ENCODE measurements around the gene TEC.
"Not testable (repeated sequence)": the region's sequence is repeated elsewhere in the genome, so short reads cannot be mapped to it uniquely, and the experiment has no call there.

The TEC gene

DNA sequence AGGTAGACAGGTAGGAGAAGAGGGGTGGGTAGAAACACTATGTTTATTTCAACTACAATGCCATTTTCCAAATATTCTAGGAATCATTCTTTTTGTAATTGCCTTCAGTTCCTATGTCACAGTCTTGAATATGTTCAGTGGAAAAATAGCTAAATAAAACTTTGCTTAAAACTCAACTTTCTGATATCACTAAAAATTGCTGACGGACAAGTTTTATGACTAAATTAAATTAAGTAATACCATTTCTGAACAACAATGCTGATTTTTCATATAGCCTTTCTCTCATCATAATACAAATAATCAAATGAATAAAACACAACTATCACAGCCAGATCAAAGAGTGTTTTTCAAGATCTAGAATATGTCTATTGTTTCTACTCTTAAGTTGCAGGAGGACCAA lies 53.1 kb downstream of the TEC start:
- in situ Hi-C loops (cut with HindIII; ENCODE audit: low pct_ligation_motif_present, low pct_unique_long_range_greater_than_20kb, low sequenced_read_pairs), result no loop called here

GRCh38 chr4:48215977-48216376 lies 53.7 kb downstream of the TEC start:
- in situ Hi-C loops (cut with HindIII; ENCODE audit: low pct_ligation_motif_present, low pct_unique_long_range_greater_than_20kb, low sequenced_read_pairs), result no loop called here
- DNase-seq, result no peak

More for the DNA sequence above, 53.1 kb downstream of the TEC start:
- no peak for DNase-seq

GRCh38 chr4:48212165-48212564 lies 57.5 kb downstream of the TEC start:
- in situ Hi-C loops (cut with HindIII; ENCODE audit: low pct_ligation_motif_present, low pct_unique_long_range_greater_than_20kb, low sequenced_read_pairs), result no loop called here
- no peak for DNase-seq

DNA sequence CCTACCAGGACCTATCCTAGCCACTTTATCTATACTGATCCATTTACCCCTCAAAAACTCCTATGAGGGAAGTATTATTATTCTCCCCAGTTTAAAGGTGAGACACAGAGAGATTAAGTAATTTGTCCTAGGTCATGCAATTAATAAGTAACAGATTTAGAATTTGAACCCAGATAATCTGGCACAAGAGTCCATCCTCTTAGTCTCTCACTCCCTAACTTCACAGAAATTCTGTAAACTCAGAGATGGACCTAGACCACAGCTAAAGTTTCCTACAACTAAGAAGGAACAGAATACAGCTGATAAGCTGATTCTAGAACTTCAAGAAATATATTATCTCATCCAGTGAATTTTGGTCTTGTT lies 58.7 kb downstream of the TEC start:
- no peak for DNase-seq
- in situ Hi-C loops (cut with HindIII; ENCODE audit: low pct_ligation_motif_present, low pct_unique_long_range_greater_than_20kb, low sequenced_read_pairs), result no loop called here

DNA sequence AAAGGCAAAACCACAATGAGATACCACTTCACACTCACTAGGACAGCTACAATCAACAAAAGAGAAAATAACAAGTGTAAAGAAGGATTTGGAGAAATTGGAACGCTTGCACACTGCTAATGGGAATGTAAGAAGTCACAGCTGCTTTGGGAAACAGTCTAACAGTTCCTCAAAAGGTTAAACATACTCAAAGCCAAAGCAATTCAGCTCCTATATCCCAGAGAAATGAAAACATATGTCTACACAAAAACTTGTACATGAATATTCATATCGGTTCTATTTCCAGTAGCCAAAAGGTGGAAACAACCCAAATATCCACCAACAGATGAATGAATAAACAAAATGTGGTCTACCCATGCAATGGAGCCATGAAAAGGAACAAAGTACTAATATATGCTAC lies 64.0 kb downstream of the TEC start:
- in situ Hi-C loops (cut with HindIII; ENCODE audit: low pct_ligation_motif_present, low pct_unique_long_range_greater_than_20kb, low sequenced_read_pairs), result no loop called here
- DNase-seq, result no peak

- no peak for DNase-seq
- in situ Hi-C loops (cut with HindIII; ENCODE audit: low pct_ligation_motif_present, low pct_unique_long_range_greater_than_20kb, low sequenced_read_pairs), result no loop called here
These were observed 64.5 kb downstream of the TEC start for GRCh38 chr4:48205107-48205506.

DNA sequence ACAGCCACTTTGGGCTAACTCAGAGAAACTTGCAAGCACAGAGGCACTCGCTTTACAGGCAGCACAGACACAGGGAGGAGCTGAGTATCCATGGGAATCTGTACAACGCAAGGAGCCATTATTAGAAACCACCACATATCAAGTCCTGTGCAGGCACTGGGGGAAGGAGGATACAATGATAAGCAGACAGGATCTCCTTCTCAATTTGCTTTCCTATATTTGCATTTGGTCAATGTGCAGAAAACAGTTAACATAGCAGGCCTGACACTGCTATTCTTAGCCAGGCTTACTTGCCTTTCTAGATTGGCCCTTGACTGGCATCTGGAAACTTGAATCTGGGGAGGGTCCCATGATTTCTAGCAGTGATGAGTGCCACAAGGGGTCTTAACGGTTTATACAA lies 65.8 kb downstream of the TEC start:
- in situ Hi-C loops (cut with HindIII; ENCODE audit: low pct_ligation_motif_present, low pct_unique_long_range_greater_than_20kb, low sequenced_read_pairs), result no loop called here
- DNase-seq, result no peak

DNA sequence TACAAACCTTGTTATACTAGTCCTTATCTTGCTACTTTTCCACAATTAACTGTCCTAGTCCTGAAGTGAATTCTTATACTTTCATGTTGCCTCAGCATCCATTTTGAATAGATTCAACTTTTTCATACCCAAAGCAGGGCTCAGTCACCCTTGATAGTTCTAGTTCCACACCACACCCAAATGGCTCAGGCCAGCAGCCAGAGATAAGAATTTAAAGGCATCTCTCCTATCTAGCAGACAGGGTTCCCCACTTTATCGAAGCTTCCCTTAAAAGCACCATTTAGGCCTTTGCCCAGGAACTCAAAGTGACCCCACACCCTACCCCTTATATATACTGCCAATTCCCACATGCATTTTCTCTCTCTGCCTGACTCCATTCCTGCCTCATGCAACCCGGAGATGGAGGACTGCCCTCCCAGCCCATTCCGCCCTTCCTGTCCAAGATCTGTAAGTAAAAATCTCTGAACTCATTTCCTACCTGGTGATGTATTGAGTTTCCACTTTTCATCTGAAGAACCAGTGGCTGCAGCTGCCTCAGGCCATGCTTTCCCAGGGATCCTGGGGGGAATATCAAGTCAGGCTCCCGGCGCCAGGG lies 71.9 kb downstream of the TEC start:
- no peak for DNase-seq
- in situ Hi-C loops (cut with HindIII; ENCODE audit: low pct_ligation_motif_present, low pct_unique_long_range_greater_than_20kb, low sequenced_read_pairs), result no loop called here

DNA sequence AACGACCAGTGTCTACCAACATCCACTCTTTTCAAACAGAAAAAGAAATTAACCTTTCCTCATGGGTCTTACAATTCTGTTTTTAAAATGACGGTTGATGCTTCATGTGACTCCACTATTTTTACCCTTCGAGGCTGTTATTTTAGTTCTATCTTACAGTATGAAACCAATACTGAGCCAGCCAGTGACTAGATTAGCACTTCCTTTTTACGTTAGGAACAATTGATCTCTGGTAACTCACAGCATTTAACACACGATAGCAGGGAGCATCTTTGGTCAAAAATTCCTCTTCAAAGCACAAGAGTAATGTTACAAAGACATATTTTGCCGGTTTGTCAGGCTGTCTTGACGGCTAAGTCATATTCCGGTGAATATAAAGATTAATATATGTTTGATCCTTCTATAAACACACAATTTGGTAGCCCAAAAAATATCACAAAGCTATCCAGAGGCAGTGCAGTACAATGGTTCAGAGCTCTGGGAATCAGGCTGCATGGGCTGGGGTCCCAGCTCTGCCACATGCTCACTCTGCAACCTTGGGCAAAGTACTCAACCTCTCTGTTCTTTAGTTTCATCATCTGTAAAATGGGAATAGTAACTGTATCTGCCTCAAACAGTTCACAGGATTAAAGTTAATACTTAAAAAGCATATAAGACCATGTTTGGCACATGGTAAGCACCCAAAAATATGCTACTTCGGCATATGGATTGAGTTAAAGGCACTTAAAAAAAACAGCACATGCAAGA lies 72.7 kb downstream of the TEC start:
- in situ Hi-C loops (cut with HindIII; ENCODE audit: low pct_ligation_motif_present, low pct_unique_long_range_greater_than_20kb, low sequenced_read_pairs), result no loop called here
- DNase-seq, result no peak

DNA sequence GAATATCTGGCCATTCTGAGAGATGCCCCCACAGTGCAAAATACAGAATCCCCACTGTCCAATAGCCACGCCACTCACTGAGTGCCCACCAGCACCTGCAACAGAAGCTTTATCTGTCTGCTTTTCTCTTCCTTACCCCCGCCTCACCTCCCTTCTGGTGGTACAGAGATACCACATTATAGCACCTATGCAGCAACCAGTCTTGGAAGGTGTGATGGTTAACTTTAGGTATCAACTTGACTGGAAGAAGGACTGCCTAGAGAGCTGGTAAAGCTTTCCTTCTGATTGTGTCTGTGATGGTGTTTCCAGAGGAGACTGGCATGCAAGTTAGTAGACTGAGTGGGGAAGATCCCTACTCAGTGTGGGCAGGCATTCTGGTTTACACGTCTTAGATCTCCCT lies 73.8 kb downstream of the TEC start:
- no peak for DNase-seq
- in situ Hi-C loops (cut with HindIII; ENCODE audit: low pct_ligation_motif_present, low pct_unique_long_range_greater_than_20kb, low sequenced_read_pairs), result no loop called here

GRCh38 chr4:48195374-48195773 lies 74.3 kb downstream of the TEC start:
- in situ Hi-C loops (cut with HindIII; ENCODE audit: low pct_ligation_motif_present, low pct_unique_long_range_greater_than_20kb, low sequenced_read_pairs), result no loop called here
- no peak for DNase-seq

- in situ Hi-C loops (cut with HindIII; ENCODE audit: low pct_ligation_motif_present, low pct_unique_long_range_greater_than_20kb, low sequenced_read_pairs), result no loop called here
- DNase-seq, result no peak
These were observed 74.7 kb downstream of the TEC start for GRCh38 chr4:48194971-48195370.

DNA sequence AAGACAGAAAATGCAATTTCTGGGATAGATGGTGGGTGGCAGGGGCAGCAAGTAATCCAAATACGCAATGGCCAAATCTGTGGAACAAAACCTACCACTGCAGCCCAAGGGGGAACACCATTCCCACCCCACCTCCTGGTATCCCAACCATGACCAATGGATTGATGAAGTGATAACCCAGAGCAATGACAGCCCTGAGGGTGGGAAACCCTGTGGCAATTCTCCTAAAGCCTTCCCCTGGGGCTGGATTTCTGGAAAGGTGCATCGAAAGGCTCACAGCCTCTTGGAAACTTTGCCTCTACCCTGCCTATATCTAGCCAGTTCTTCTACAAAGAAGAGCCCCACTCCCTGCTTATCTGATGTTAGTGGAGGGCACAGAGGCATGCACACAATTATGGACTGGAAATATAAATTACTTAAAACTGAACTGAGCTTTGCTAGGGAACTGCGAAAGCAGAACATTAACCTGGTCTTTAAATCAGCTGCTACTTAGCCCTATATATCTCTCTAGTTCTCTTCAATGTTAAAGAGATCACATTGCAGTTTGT lies 75.6 kb downstream of the TEC start:
- no peak for DNase-seq
- in situ Hi-C loops (cut with HindIII; ENCODE audit: low pct_ligation_motif_present, low pct_unique_long_range_greater_than_20kb, low sequenced_read_pairs), result no loop called here

- no peak for DNase-seq
- in situ Hi-C loops (cut with HindIII; ENCODE audit: low pct_ligation_motif_present, low pct_unique_long_range_greater_than_20kb, low sequenced_read_pairs), result no loop called here
These were observed 76.4 kb downstream of the TEC start for GRCh38 chr4:48193096-48193836.

GRCh38 chr4:48191758-48192157 lies 77.9 kb downstream of the TEC start:
- in situ Hi-C loops (cut with HindIII; ENCODE audit: low pct_ligation_motif_present, low pct_unique_long_range_greater_than_20kb, low sequenced_read_pairs), result no loop called here
- DNase-seq, result no peak

DNA sequence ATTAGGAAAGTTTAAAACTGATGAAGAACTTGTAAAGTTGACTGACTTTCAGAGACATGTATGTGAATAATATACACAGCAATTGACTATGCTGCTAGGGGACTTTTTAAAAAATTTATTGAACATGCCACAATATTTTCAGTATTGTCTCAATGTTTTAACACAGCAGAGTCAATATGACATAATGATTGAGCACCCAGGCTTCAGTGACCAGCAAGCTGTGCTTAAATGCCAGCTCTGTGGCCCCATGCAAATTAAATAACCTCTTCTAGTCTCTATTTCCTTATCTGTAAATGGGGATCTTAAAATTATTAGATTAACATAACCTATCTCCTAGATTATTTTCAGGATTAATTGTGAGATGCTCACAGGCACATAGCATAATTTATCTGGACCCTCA lies 78.8 kb downstream of the TEC start:
- in situ Hi-C loops (cut with HindIII; ENCODE audit: low pct_ligation_motif_present, low pct_unique_long_range_greater_than_20kb, low sequenced_read_pairs), result no loop called here
- no peak for DNase-seq

DNA sequence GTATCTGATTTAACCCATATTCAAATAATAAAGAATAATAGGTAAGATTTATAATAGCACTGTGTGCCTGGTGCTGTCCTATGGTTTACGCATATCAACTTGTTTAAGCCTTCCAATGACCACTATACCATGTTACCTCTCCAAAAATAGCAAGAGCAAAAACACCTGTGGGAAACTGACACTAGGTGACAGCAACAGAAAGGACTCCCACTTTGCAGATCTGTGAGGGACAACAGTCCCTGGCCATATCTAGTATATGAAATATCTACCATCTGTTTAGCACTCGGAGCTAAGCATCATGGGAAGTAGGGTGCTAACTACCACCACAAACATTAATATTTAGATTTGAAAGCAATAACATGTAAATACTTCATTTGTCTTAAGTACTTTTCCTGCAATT lies 79.9 kb downstream of the TEC start:
- DNase-seq, result no peak
- in situ Hi-C loops (cut with HindIII; ENCODE audit: low pct_ligation_motif_present, low pct_unique_long_range_greater_than_20kb, low sequenced_read_pairs), result no loop called here

DNA sequence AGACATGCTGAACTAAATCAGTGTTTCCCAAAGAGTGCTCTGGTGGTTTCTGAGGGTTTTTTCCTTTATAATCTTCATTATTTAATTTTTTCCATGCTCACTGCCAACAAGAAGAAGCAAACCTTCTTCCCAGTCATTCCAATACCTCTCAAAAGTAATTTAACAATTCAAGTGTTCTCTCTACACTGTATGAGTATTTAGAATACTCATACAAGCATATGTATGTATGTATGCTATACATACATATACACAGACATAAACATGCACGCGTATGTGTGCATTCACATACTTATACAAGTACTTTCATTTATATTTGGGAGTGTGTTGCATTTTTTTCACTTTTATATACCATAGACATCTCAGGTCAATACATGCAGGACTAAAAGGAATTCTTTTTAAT lies 81.2 kb downstream of the TEC start:
- no peak for DNase-seq
- in situ Hi-C loops (cut with HindIII; ENCODE audit: low pct_ligation_motif_present, low pct_unique_long_range_greater_than_20kb, low sequenced_read_pairs), result no loop called here

GRCh38 chr4:48187813-48188212 lies 81.8 kb downstream of the TEC start:
- in situ Hi-C loops (cut with HindIII; ENCODE audit: low pct_ligation_motif_present, low pct_unique_long_range_greater_than_20kb, low sequenced_read_pairs), result no loop called here

DNA sequence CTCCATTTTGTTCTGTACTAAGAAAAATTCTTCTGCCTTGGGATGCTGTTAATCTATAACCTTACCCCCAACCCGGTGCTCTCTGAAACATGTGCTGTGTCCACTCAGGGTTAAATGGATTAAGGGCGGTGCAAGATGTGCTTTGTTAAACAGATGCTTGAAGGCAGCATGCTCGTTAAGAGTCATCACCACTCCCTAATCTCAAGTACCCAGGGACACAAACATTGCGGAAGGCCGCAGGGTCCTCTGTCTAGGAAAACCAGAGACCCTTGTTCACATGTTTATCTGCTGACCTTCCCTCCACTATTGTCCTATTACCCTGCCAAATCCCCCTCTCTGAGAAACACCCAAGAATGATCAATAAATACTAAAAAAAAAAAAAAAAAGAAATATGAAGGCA lies 82.6 kb downstream of the TEC start:
- in situ Hi-C loops (cut with HindIII; ENCODE audit: low pct_ligation_motif_present, low pct_unique_long_range_greater_than_20kb, low sequenced_read_pairs), result not testable (repeated sequence)

More at GRCh38 chr4:48187813-48188212, 81.8 kb downstream of the TEC start:
- no peak for DNase-seq

More for the DNA sequence above, 82.6 kb downstream of the TEC start:
- DNase-seq, result not testable (repeated sequence)
